HCT116 (cell line): ENCODE data around the gene RARS2. TPM values are rescaled to one million over a fixed set of nuclear protein-coding genes. Genes with fewer than 3 reads are reported as not detected.

Experiments used
- ATAC-seq: fragments of 200-7000 bp; cut with Tn5 transposase; 2 replicates; pipeline ENCODE4 v1.9.1; 2020; ENCODE audit warnings: mild to moderate bottlenecking, moderate library complexity
- BruUV-seq: library from RNA; stranded (reverse); fragments of 400-500 nt; replicated peaks from 2 replicates; lab custom pipeline; 2021; lab: Mats Ljungman, UMichigan
- CTCF ChIA-PET: fragments of 300-600 bp; sonication (Branson Sonifier 250); formaldehyde crosslinking; loops from one replicate; lab custom pipeline; 2021; ENCODE audit warnings: antibody characterized with exemption; lab: Charles Lee
- POLR2A ChIA-PET: fragments of 300-600, 350-600 bp; sonication (Branson Sonifier 250); formaldehyde crosslinking; loops from one replicate; lab custom pipeline; 2021; ENCODE audit warnings: antibody characterized with exemption; lab: Charles Lee
- RAD21 ChIA-PET, 2 experiments: fragments of 300-600 bp; sonication (Branson Sonifier 250); formaldehyde crosslinking; loops; one replicate each; lab custom pipeline; 2023; ENCODE audit warnings: low total read pairs in 2 of 2; ENCODE audit not compliant: uncharacterized antibody in 2 of 2, unreplicated experiment in 2 of 2, low non-redundant PET in 1 of 2; lab: Charles Lee
- DNase-seq: peaks from one replicate; pipeline ENCODE4 v3.0.0-alpha.2; 2010; ENCODE audit warnings: low read depth, low spot score
- H2AFZ ChIP-seq: fragments of 200-600 bp; shearing (Covaris generic), sonication (generic); 2 replicates; pipeline ENCODE4 v1.6.1; 2017; ENCODE audit warnings: low read depth, mixed run types, mixed read lengths, antibody characterized with exemption, low read length; ENCODE audit not compliant: poor library complexity, severe bottlenecking
- H3K27ac ChIP-seq: 2 replicates; pipeline ENCODE4 v1.5.1; 2012; ENCODE audit warnings: low read depth, low read length
- H3K27me3 ChIP-seq: fragments of 200-600 bp; sonication (generic); 2 replicates; pipeline ENCODE4 v1.6.1; 2016; ENCODE audit warnings: mixed run types, low read length, mixed read lengths; ENCODE audit not compliant: insufficient read depth
- H3K36me3 ChIP-seq, 2 experiments: fragments of 200-500 bp in 1 of 2; fragments of 200-600 bp in 1 of 2; sonication (Bioruptor generic) in 1 of 2; sonication (generic) in 1 of 2; 2 replicates each; pipeline versions ENCODE4 v1.5.1 to v1.6.1; 2014 to 2016; ENCODE audit warnings: low read length in 2 of 2, inconsistent platforms in 1 of 2, mixed read lengths in 1 of 2, mixed run types in 1 of 2; ENCODE audit not compliant: insufficient read depth in 2 of 2, control insufficient read depth in 1 of 2
- H3K4me1 ChIP-seq, 2 experiments: fragments of 200-600 bp in 1 of 2; sonication (generic) in 1 of 2; 2 replicates each; pipeline versions ENCODE4 v1.5.1 to v1.6.1; 2012 to 2017; ENCODE audit warnings: low read length in 2 of 2, inconsistent platforms in 1 of 2, mild to moderate bottlenecking in 1 of 2, mixed read lengths in 1 of 2, mixed run types in 1 of 2, moderate library complexity in 1 of 2; ENCODE audit not compliant: insufficient read depth in 2 of 2, control insufficient read depth in 1 of 2
- H3K4me2 ChIP-seq: fragments of 200-600 bp; sonication (generic); 2 replicates; pipeline ENCODE4 v1.6.1; 2017; ENCODE audit warnings: mixed run types, low read length, mixed read lengths
- H3K4me3 ChIP-seq, 2 experiments: fragments of 200-600 bp in 1 of 2; sonication (generic) in 1 of 2; replicated peaks in 1 of 2; 2 replicates each; pipeline ENCODE4 v1.5.1; 2011 to 2016; ENCODE audit warnings: low read length in 2 of 2, control low read depth in 1 of 2, low read depth in 1 of 2, mild to moderate bottlenecking in 1 of 2, mixed read lengths in 1 of 2, mixed run types in 1 of 2
- H3K79me2 ChIP-seq: fragments of 200-600 bp; sonication (generic); 2 replicates; pipeline ENCODE4 v1.6.1; 2017; ENCODE audit warnings: mild to moderate bottlenecking, mixed run types, low read length, moderate library complexity, mixed read lengths; ENCODE audit not compliant: insufficient read depth
- H3K9ac ChIP-seq: fragments of 200-600 bp; sonication (generic); 2 replicates; pipeline ENCODE4 v1.6.1; 2016; ENCODE audit warnings: low read length, mixed read lengths
- H3K9me2 ChIP-seq: fragments of 200-600 bp; sonication (generic), shearing (Covaris generic); 2 replicates; pipeline ENCODE4 v1.6.1; 2017; ENCODE audit warnings: mixed run types, mild to moderate bottlenecking, moderate library complexity; ENCODE audit not compliant: insufficient read depth
- H3K9me3 ChIP-seq, 2 experiments: fragments of 200-500 bp in 1 of 2; fragments of 200-600 bp in 1 of 2; sonication (Bioruptor generic) in 1 of 2; sonication (generic) in 1 of 2; 2 replicates each; pipeline ENCODE4 v1.6.1; 2014 to 2017; ENCODE audit warnings: low read length in 2 of 2, mixed read lengths in 2 of 2, inconsistent platforms in 1 of 2, low read depth in 1 of 2, mild to moderate bottlenecking in 1 of 2, mixed run types in 1 of 2, moderate library complexity in 1 of 2; ENCODE audit not compliant: control insufficient read depth in 1 of 2, insufficient read depth in 1 of 2
- H4K20me1 ChIP-seq: fragments of 200-600 bp; sonication (generic), shearing (Covaris generic); 2 replicates; pipeline ENCODE4 v1.6.1; 2017; ENCODE audit warnings: mixed run types, mild to moderate bottlenecking, moderate library complexity; ENCODE audit not compliant: insufficient read depth
- CBX3 ChIP-seq: IDR thresholded peaks from 2 replicates; pipeline ENCODE4 v1.6.1; 2012; ENCODE audit warnings: low read depth
- CEBPB ChIP-seq: IDR thresholded peaks from 2 replicates; pipeline ENCODE4 v1.6.1; 2012; ENCODE audit warnings: low read depth
- EGR1 ChIP-seq: IDR thresholded peaks from 2 replicates; pipeline ENCODE4 v1.6.1; 2012; ENCODE audit warnings: low read depth
- ELF1 ChIP-seq: IDR thresholded peaks from 2 replicates; pipeline ENCODE4 v1.6.1; 2012; ENCODE audit warnings: low read depth, borderline replicate concordance
- EZH2 ChIP-seq: fragments of 200-600 bp; sonication (generic); IDR thresholded peaks from 2 replicates; pipeline ENCODE4 v1.6.1; 2017; ENCODE audit warnings: antibody characterized with exemption, mixed run types
- EZH2phosphoT487 ChIP-seq: fragments of 200-600 bp; IDR thresholded peaks from 2 replicates; pipeline ENCODE4 v1.6.1; 2018; ENCODE audit warnings: antibody characterized with exemption, borderline replicate concordance
- FOSL1 ChIP-seq: IDR thresholded peaks from 2 replicates; pipeline ENCODE4 v1.6.1; 2012; ENCODE audit warnings: low read depth
- JUND ChIP-seq: IDR thresholded peaks from 2 replicates; pipeline ENCODE4 v1.6.1; 2012
- POLR2A ChIP-seq: IDR thresholded peaks from 2 replicates; pipeline ENCODE4 v1.7.0; 2011; ENCODE audit warnings: borderline replicate concordance; ENCODE audit not compliant: insufficient read depth, insufficient read length; ENCODE audit errors: extremely low read depth
- RAD21 ChIP-seq: IDR thresholded peaks from 2 replicates; pipeline ENCODE4 v1.6.1; 2012; ENCODE audit warnings: low read depth, mild to moderate bottlenecking
- SP1 ChIP-seq: IDR thresholded peaks from 2 replicates; pipeline ENCODE4 v1.6.1; 2012; ENCODE audit warnings: low read depth
- SRF ChIP-seq: IDR thresholded peaks from 2 replicates; pipeline ENCODE4 v1.6.1; 2012; ENCODE audit warnings: low read depth
- TCF7L2 ChIP-seq: IDR thresholded peaks from 2 replicates; pipeline ENCODE4 v1.7.0; 2011; ENCODE audit warnings: borderline replicate concordance, inconsistent platforms; ENCODE audit not compliant: insufficient read depth, insufficient read length; ENCODE audit errors: extremely low read depth
- YY1 ChIP-seq: IDR thresholded peaks from 2 replicates; pipeline ENCODE4 v1.6.1; 2011; ENCODE audit warnings: low read length, low read depth, moderate library complexity, mild to moderate bottlenecking; ENCODE audit not compliant: insufficient replicate concordance; ENCODE audit errors: extremely low read depth
- ZNF274 ChIP-seq: fragments of 200-500 bp; sonication (Bioruptor generic); IDR thresholded peaks from 2 replicates; pipeline ENCODE4 v1.6.1; 2014; ENCODE audit warnings: mild to moderate bottlenecking, low read depth, low read length, inconsistent platforms
- intact Hi-C: fragments of 100-400 bp; cut with micrococcal nuclease; formaldehyde crosslinking; loops from 2 replicates; pipeline ENCODE4 v1.10.0; 2022
- total RNA-seq: library from RNA; stranded (reverse); gene quantifications from one replicate; pipeline ENCODE4 v1.2.1, GENCODE V29; 2021; ENCODE audit not compliant: unreplicated experiment
- TF ChIP-seq, protein P1 (sequence below): IDR thresholded peaks from 2 replicates; pipeline ENCODE4 v1.6.1; 2012; ENCODE audit warnings: low read depth
- TF ChIP-seq, protein P2 (sequence below): IDR thresholded peaks from 2 replicates; pipeline ENCODE4 v1.6.1; 2012
- TF ChIP-seq, protein P3 (sequence below), 3 experiments: fragments of 200-600 bp in 1 of 3; sonication (generic) in 1 of 3; IDR thresholded peaks in 2 of 3; conservative IDR thresholded peaks in 1 of 3; 2 replicates each; pipeline ENCODE4 v1.5.1; 2012 to 2017; ENCODE audit warnings: low read depth in 2 of 3, low read length in 2 of 3, antibody characterized with exemption in 1 of 3, borderline replicate concordance in 1 of 3, control low read depth in 1 of 3, mild to moderate bottlenecking in 1 of 3, mixed read lengths in 1 of 3, mixed run types in 1 of 3, moderate library complexity in 1 of 3; ENCODE audit not compliant: insufficient read depth in 1 of 3

Gene RARS2
- total RNA-seq, 1 experiment from 2014 or later, result 34.8 TPM

DNA sequence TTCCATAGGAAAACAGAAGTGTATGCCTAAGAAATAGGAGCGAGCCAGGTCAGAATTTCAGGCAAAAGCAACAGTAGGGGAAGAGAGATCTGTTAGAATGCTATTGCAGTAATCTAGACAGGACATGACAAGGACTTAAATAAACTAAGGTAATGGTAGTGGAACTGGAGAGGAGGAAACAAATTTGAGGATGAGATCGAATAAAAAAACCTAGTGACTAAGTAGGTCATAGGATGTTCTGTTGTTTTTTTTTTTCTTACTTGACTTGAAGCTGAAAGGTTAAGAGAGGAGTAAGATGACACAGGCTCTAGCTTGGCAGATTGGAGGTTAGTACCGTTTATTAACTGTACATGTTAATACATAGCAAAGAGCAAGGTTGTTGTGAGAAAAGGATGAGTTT lies 28.7 kb upstream of the RARS2 start:
- Histone ChIP-seq H3K4me2 (no peak overlapping the region), H3K4me3 (no peak overlapping the region), H3K9me2 (no peaks in the 10 kb centered on the region), H2AFZ (no peak overlapping the region), H3K4me1 (no peaks in the 10 kb centered on the region), H3K9ac (no peak overlapping the region), H3K9me3 (no peaks in the 10 kb centered on the region), H4K20me1 (no peaks in the 10 kb centered on the region), H3K27ac (no peak overlapping the region), H3K27me3 (no peaks in the 10 kb centered on the region), H3K79me2 (no peaks in the 10 kb centered on the region), H3K36me3 (peaks cover 3 to 6% of the 10 kb centered on the region in 2 experiments; a peak in 3 of 4 replicates)
- ATAC-seq, result no peak
- CTCF ChIA-PET, result no interaction called here
- no TSS peak for BruUV-seq
- DNase-seq, result no peak
- no peak for TF ChIP-seq POLR2A
- no peak for TF ChIP-seq EGR1
- TF ChIP-seq ZNF274, result no peak
- TF ChIP-seq, protein P1, sequence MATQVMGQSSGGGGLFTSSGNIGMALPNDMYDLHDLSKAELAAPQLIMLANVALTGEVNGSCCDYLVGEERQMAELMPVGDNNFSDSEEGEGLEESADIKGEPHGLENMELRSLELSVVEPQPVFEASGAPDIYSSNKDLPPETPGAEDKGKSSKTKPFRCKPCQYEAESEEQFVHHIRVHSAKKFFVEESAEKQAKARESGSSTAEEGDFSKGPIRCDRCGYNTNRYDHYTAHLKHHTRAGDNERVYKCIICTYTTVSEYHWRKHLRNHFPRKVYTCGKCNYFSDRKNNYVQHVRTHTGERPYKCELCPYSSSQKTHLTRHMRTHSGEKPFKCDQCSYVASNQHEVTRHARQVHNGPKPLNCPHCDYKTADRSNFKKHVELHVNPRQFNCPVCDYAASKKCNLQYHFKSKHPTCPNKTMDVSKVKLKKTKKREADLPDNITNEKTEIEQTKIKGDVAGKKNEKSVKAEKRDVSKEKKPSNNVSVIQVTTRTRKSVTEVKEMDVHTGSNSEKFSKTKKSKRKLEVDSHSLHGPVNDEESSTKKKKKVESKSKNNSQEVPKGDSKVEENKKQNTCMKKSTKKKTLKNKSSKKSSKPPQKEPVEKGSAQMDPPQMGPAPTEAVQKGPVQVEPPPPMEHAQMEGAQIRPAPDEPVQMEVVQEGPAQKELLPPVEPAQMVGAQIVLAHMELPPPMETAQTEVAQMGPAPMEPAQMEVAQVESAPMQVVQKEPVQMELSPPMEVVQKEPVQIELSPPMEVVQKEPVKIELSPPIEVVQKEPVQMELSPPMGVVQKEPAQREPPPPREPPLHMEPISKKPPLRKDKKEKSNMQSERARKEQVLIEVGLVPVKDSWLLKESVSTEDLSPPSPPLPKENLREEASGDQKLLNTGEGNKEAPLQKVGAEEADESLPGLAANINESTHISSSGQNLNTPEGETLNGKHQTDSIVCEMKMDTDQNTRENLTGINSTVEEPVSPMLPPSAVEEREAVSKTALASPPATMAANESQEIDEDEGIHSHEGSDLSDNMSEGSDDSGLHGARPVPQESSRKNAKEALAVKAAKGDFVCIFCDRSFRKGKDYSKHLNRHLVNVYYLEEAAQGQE, result no peak
- no peak for TF ChIP-seq YY1
- TF ChIP-seq EZH2phosphoT487, result no peak
- TF ChIP-seq FOSL1, result no peak
- TF ChIP-seq RAD21, result no peak
- no peak for TF ChIP-seq SRF
- TF ChIP-seq JUND, result no peak
- TF ChIP-seq CBX3, result no peak
- TF ChIP-seq, protein P2, sequence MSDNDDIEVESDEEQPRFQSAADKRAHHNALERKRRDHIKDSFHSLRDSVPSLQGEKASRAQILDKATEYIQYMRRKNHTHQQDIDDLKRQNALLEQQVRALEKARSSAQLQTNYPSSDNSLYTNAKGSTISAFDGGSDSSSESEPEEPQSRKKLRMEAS, result no peak
- TF ChIP-seq ELF1, result no peak
- no peak for TF ChIP-seq TCF7L2
- TF ChIP-seq CEBPB, result no peak
- TF ChIP-seq, protein P3, sequence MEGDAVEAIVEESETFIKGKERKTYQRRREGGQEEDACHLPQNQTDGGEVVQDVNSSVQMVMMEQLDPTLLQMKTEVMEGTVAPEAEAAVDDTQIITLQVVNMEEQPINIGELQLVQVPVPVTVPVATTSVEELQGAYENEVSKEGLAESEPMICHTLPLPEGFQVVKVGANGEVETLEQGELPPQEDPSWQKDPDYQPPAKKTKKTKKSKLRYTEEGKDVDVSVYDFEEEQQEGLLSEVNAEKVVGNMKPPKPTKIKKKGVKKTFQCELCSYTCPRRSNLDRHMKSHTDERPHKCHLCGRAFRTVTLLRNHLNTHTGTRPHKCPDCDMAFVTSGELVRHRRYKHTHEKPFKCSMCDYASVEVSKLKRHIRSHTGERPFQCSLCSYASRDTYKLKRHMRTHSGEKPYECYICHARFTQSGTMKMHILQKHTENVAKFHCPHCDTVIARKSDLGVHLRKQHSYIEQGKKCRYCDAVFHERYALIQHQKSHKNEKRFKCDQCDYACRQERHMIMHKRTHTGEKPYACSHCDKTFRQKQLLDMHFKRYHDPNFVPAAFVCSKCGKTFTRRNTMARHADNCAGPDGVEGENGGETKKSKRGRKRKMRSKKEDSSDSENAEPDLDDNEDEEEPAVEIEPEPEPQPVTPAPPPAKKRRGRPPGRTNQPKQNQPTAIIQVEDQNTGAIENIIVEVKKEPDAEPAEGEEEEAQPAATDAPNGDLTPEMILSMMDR (IDR thresholded peaks at IDR 0.05 in 2 of 3, conservative IDR thresholded peaks at IDR 0.05 in 1 of 3; ENCODE audit: borderline replicate concordance in 1 of 3, insufficient read depth in 1 of 3, low read depth in 2 of 3, low read length in 2 of 3), result no peak
- no peak for TF ChIP-seq EZH2
- no peak for TF ChIP-seq SP1
- intact Hi-C loops, result no loop called here
- POLR2A ChIA-PET, result no interaction called here
- RAD21 ChIA-PET, result no interaction called here
